Gastroesophageal sphincter (tissue), 3 donors: ENCODE results near the gene ZXDB.

ENCODE experiments used
- CTCF ChIP-seq, 4 experiments: fragments of 200-600 bp in 2 of 4; fragments of 450-650 bp in 2 of 4; sonication (generic) in 1 of 4; IDR thresholded peaks; one replicate each; pipeline ENCODE4 v1.5.1; 2017 to 2019; ENCODE audit warnings: antibody characterized with exemption in 4 of 4, mild to moderate bottlenecking in 2 of 4, moderate library complexity in 2 of 4
- EP300 ChIP-seq: sonication (generic); formaldehyde crosslinking; IDR thresholded peaks from one replicate; pipeline ENCODE4 v1.6.1; 2017; ENCODE audit warnings: antibody characterized with exemption, mild to moderate bottlenecking
- POLR2AphosphoS5 ChIP-seq: sonication (generic); formaldehyde crosslinking; IDR thresholded peaks from one replicate; pipeline ENCODE4 v1.6.1; 2017; ENCODE audit warnings: antibody characterized with exemption

DNA sequence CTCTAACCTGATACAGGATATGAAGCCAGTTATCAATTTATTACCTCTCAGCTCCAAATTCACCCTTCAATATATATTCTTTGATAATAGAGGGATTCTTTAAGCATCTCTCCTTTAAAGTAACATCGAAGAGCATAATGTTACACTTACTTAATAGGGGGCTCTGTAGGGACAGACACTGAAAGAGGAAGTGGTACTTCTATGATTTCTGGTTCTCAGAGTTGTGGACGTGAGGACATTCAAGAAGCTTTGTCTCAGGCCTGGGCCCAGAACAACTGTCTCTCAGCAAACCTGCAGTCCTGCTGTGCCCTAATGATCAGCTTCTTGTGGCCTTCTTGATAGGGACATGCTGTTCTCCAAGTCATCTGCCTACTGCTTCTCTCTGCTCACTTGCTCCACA, 4.2 kb upstream of the ZXDB start:
- no peak for TF ChIP-seq CTCF (IDR thresholded peaks at IDR 0.05)
- TF ChIP-seq POLR2AphosphoS5: no peak
- no peak for TF ChIP-seq EP300
